ENCODE measurements around the gene TEAD1. TPM values are rescaled to one million over a fixed set of nuclear protein-coding genes. Genes with fewer than 3 reads are reported as not detected.

TEAD1 gene
- total RNA-seq, 2 experiments from 2014 or later: 0.11 TPM; not detected in 1

DNA sequence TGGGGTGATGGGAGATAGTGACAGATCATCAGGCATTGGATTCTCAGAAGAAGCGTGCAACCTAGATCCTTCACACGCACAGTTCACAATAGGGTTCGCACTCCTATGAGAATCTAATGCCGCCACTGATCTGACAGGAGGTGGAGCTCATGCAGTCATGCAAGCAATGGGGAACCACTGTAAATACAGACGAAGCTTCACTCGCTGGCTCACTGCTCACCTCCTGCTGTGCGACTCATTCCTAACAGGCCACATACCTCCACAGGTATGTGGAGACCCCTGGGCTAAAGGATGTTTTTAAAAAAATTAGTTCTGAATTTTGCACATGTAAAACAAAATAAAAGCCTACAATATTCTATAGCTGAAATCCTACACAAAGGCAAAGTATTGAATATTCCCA is 20.5 kb upstream of the TEAD1 start:
- CTCF ChIA-PET: no interaction called here
- Histone ChIP-seq H3K27ac (ENCODE audit: low read depth in 1 of 2, low read length in 2 of 2) (no peak overlapping the region), H3K36me3 (ENCODE audit: insufficient read depth, low read length) (no peaks in the 10 kb centered on the region), H3K27me3 (ENCODE audit: control insufficient read depth in 1 of 2, insufficient read depth in 2 of 2, low read length in 2 of 2) (no peaks in the 10 kb centered on the region), H3K4me3 (ENCODE audit: low read length) (no peak overlapping the region), H3K4me1 (ENCODE audit: insufficient read depth, low read length) (no peaks in the 10 kb centered on the region), H3K9me3 (ENCODE audit: control insufficient read depth in 1 of 2, insufficient read depth in 1 of 2, low read length in 2 of 2) (peaks cover 0 to 7% of the 10 kb centered on the region in 2 experiments)
- H3K36me3 Mint-ChIP-seq (ENCODE audit: low read depth): no peaks in the 10 kb centered on the region
- TF ChIP-seq, protein P1, sequence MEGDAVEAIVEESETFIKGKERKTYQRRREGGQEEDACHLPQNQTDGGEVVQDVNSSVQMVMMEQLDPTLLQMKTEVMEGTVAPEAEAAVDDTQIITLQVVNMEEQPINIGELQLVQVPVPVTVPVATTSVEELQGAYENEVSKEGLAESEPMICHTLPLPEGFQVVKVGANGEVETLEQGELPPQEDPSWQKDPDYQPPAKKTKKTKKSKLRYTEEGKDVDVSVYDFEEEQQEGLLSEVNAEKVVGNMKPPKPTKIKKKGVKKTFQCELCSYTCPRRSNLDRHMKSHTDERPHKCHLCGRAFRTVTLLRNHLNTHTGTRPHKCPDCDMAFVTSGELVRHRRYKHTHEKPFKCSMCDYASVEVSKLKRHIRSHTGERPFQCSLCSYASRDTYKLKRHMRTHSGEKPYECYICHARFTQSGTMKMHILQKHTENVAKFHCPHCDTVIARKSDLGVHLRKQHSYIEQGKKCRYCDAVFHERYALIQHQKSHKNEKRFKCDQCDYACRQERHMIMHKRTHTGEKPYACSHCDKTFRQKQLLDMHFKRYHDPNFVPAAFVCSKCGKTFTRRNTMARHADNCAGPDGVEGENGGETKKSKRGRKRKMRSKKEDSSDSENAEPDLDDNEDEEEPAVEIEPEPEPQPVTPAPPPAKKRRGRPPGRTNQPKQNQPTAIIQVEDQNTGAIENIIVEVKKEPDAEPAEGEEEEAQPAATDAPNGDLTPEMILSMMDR (IDR thresholded peaks at IDR 0.05): no peak
- POLR2A ChIA-PET: no interaction called here
- DNase-seq: no peak
- peaks cover 13% of the 10 kb centered on the region for H3K27me3 Mint-ChIP-seq
- no peak overlapping the region for H3K27ac Mint-ChIP-seq
- no peak overlapping the region for H3K4me3 Mint-ChIP-seq
- H3K9me3 Mint-ChIP-seq: peaks cover 13% of the 10 kb centered on the region
- intact Hi-C loops (cut with DNase I, micrococcal nuclease): no loop called here
- ATAC-seq (ENCODE audit: poor library complexity): no peak
- no peaks in the 10 kb centered on the region for H3K4me1 Mint-ChIP-seq (ENCODE audit: low read depth)

DNA sequence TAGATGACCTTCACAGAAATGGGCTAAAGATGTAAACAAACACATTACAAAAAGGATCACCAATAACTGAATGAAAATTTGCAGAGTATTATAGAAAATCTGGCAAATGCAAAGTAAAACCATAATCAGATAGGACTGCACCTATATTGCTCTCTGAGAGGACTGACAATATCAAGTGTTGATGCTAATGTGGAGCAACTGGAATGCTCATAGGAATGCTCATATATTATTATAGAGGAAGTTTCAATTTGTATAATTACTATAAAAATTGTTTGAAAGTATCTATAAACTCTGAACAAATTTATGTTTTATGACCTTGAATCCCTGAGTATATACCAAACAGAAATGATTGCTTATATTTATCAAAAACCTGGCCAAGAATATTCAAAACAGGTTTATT is 18.4 kb upstream of the TEAD1 start:
- Mint-ChIP-seq H3K27ac (no peak overlapping the region), H3K4me1 (ENCODE audit: low read depth) (no peaks in the 10 kb centered on the region), H3K9me3 (peaks cover 13% of the 10 kb centered on the region), H3K27me3 (peaks cover 32% of the 10 kb centered on the region), H3K36me3 (ENCODE audit: low read depth) (no peaks in the 10 kb centered on the region), H3K4me3 (no peak overlapping the region)
- no peak overlapping the region for H3K4me3 ChIP-seq (ENCODE audit: low read length)
- intact Hi-C loops (cut with DNase I, micrococcal nuclease): no loop called here
- ATAC-seq (ENCODE audit: poor library complexity) (no peak), DNase-seq (no peak)
- peaks cover 0 to 2% of the 10 kb centered on the region in 2 experiments for H3K27me3 ChIP-seq (ENCODE audit: control insufficient read depth in 1 of 2, insufficient read depth in 2 of 2, low read length in 2 of 2)
- peaks cover 0 to 7% of the 10 kb centered on the region in 2 experiments for H3K9me3 ChIP-seq (ENCODE audit: control insufficient read depth in 1 of 2, insufficient read depth in 1 of 2, low read length in 2 of 2)
- POLR2A ChIA-PET: no interaction called here
- H3K27ac ChIP-seq (ENCODE audit: low read depth in 1 of 2, low read length in 2 of 2): no peak overlapping the region
- H3K4me1 ChIP-seq (ENCODE audit: insufficient read depth, low read length): no peaks in the 10 kb centered on the region
- CTCF ChIA-PET: no interaction called here
- TF ChIP-seq, protein P1 (IDR thresholded peaks at IDR 0.05): no peak
- H3K36me3 ChIP-seq (ENCODE audit: insufficient read depth, low read length): no peaks in the 10 kb centered on the region

DNA sequence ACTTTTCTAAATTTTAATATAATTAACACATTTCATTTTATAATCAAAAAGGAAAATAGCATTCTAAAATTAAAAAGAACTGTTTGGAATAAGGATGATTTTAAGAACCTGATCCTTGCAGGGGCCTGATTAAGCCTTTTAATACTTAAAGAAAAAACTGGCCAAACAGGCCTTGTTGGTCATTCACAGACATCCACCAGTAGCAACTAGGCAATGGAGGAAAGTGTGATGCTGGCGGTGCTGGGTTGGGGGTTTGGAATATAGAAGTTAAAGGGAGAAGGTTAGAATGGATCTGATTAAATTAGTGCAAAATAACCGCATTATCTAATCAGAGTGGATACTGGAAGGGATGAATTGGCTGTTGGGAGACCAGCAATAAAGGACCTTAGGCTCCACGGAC is 16.9 kb upstream of the TEAD1 start:
- no peak overlapping the region for H3K27ac ChIP-seq (ENCODE audit: low read depth in 1 of 2, low read length in 2 of 2)
- Mint-ChIP-seq H3K36me3 (ENCODE audit: low read depth) (no peaks in the 10 kb centered on the region), H3K4me3 (no peak overlapping the region), H3K27ac (no peak overlapping the region), H3K27me3 (peaks cover 41% of the 10 kb centered on the region), H3K4me1 (ENCODE audit: low read depth) (no peaks in the 10 kb centered on the region), H3K9me3 (peaks cover 13% of the 10 kb centered on the region)
- ATAC-seq (ENCODE audit: poor library complexity) (no peak), DNase-seq (no peak)
- TF ChIP-seq, protein P1 (IDR thresholded peaks at IDR 0.05): no peak
- CTCF ChIA-PET: no interaction called here
- H3K4me1 ChIP-seq (ENCODE audit: insufficient read depth, low read length): no peaks in the 10 kb centered on the region
- peaks cover 0 to 7% of the 10 kb centered on the region in 2 experiments for H3K9me3 ChIP-seq (ENCODE audit: control insufficient read depth in 1 of 2, insufficient read depth in 1 of 2, low read length in 2 of 2)
- intact Hi-C loops (cut with DNase I, micrococcal nuclease): no loop called here
- no peak overlapping the region for H3K4me3 ChIP-seq (ENCODE audit: low read length)
- peaks cover 8% of the 10 kb centered on the region in 2 experiments for H3K27me3 ChIP-seq (ENCODE audit: control insufficient read depth in 1 of 2, insufficient read depth in 2 of 2, low read length in 2 of 2)
- H3K36me3 ChIP-seq (ENCODE audit: insufficient read depth, low read length): no peaks in the 10 kb centered on the region
- POLR2A ChIA-PET: no interaction called here
